Measurements from ENCODE around the gene RCE1.

Gene RCE1

GRCh38 chr11:66859686-66860448, 16.6 kb downstream of the RCE1 start:
- ATAC-seq, result no peak
- DNase-seq, result no peak
- no peak overlapping the region for H3K4me3 Mint-ChIP-seq
- no peaks in the 10 kb centered on the region for H3K9me3 Mint-ChIP-seq
- H3K27me3 Mint-ChIP-seq, result no peaks in the 10 kb centered on the region
- H3K4me1 Mint-ChIP-seq, result peaks cover 17% of the 10 kb centered on the region
- H3K27ac Mint-ChIP-seq, result no peak overlapping the region

- H3K9me3 Mint-ChIP-seq, result no peaks in the 10 kb centered on the region
- no peak overlapping the region for H3K4me3 Mint-ChIP-seq
- ATAC-seq (no peak), DNase-seq (no peak)
- H3K4me1 Mint-ChIP-seq, result peaks cover 15% of the 10 kb centered on the region
- H3K27ac Mint-ChIP-seq, result no peak overlapping the region
- H3K27me3 Mint-ChIP-seq, result no peaks in the 10 kb centered on the region
Observed at GRCh38 chr11:66860449-66860831, 17.2 kb downstream of the RCE1 start.

GRCh38 chr11:66861038-66861773, 18.0 kb downstream of the RCE1 start:
- Mint-ChIP-seq H3K4me1 (peaks cover 10% of the 10 kb centered on the region), H3K9me3 (no peaks in the 10 kb centered on the region), H3K27ac (no peak overlapping the region), H3K27me3 (no peaks in the 10 kb centered on the region), H3K4me3 (no peak overlapping the region)
- ATAC-seq (no peak), DNase-seq (no peak)

GRCh38 chr11:66861774-66862558, 18.7 kb downstream of the RCE1 start:
- H3K9me3 Mint-ChIP-seq, result no peaks in the 10 kb centered on the region
- peaks cover 10% of the 10 kb centered on the region for H3K4me1 Mint-ChIP-seq
- no peak for ATAC-seq
- DNase-seq, result no peak
- no peak overlapping the region for H3K27ac Mint-ChIP-seq
- H3K27me3 Mint-ChIP-seq, result no peaks in the 10 kb centered on the region
- no peak overlapping the region for H3K4me3 Mint-ChIP-seq

GRCh38 chr11:66862559-66863037, 19.4 kb downstream of the RCE1 start:
- no peaks in the 10 kb centered on the region for H3K27me3 Mint-ChIP-seq
- H3K27ac Mint-ChIP-seq, result no peak overlapping the region
- H3K9me3 Mint-ChIP-seq, result no peaks in the 10 kb centered on the region
- peaks cover 7% of the 10 kb centered on the region for H3K4me1 Mint-ChIP-seq
- no peak overlapping the region for H3K4me3 Mint-ChIP-seq
- ATAC-seq (no peak), DNase-seq (no peak)

- Mint-ChIP-seq H3K9me3 (no peaks in the 10 kb centered on the region), H3K27ac (peak overlapping the region in 1 of 2 donors; percentile 74)
- ATAC-seq, result no peak
Observed at GRCh38 chr11:66863428-66864125, 20.3 kb downstream of the RCE1 start.

GRCh38 chr11:66864172-66864901, 21.1 kb downstream of the RCE1 start:
- H3K27ac Mint-ChIP-seq, result peak overlapping the region in 1 of 2 donors; percentile 20
- H3K4me3 Mint-ChIP-seq, result no peak overlapping the region
- peaks cover 11% of the 10 kb centered on the region for H3K4me1 Mint-ChIP-seq
- H3K9me3 Mint-ChIP-seq, result no peaks in the 10 kb centered on the region
- no peak for DNase-seq
- H3K27me3 Mint-ChIP-seq, result no peaks in the 10 kb centered on the region
- ATAC-seq, result no peak

More at GRCh38 chr11:66863428-66864125, 20.3 kb downstream of the RCE1 start:
- H3K27me3 Mint-ChIP-seq, result no peaks in the 10 kb centered on the region
- no peak for DNase-seq
- H3K4me3 Mint-ChIP-seq, result no peak overlapping the region
- peaks cover 3% of the 10 kb centered on the region for H3K4me1 Mint-ChIP-seq

- Mint-ChIP-seq H3K9me3 (no peaks in the 10 kb centered on the region), H3K4me3 (no peak overlapping the region)
- no peak for ATAC-seq
Observed at GRCh38 chr11:66864924-66865697, 21.9 kb downstream of the RCE1 start.

GRCh38 chr11:66866007-66866406, 22.8 kb downstream of the RCE1 start:
- Mint-ChIP-seq H3K4me3 (no peak overlapping the region), H3K4me1 (peaks cover 15% of the 10 kb centered on the region), H3K27ac (peak overlapping the region in 1 of 2 donors; percentile 77), H3K9me3 (no peaks in the 10 kb centered on the region), H3K27me3 (no peaks in the 10 kb centered on the region)
- no peak for ATAC-seq
- DNase-seq, result no peak

More at GRCh38 chr11:66864924-66865697, 21.9 kb downstream of the RCE1 start:
- H3K27me3 Mint-ChIP-seq, result no peaks in the 10 kb centered on the region
- H3K4me1 Mint-ChIP-seq, result peaks cover 15% of the 10 kb centered on the region
- DNase-seq, result no peak
- no peak overlapping the region for H3K27ac Mint-ChIP-seq

GRCh38 chr11:66866511-66866986, 23.3 kb downstream of the RCE1 start:
- Mint-ChIP-seq H3K27ac (no peak overlapping the region), H3K9me3 (no peaks in the 10 kb centered on the region), H3K27me3 (no peaks in the 10 kb centered on the region), H3K4me3 (no peak overlapping the region), H3K4me1 (peaks cover 15% of the 10 kb centered on the region)
- DNase-seq, result no peak
- no peak for ATAC-seq

GRCh38 chr11:66867425-66868040, 24.3 kb downstream of the RCE1 start:
- no peak for ATAC-seq
- Mint-ChIP-seq H3K4me3 (no peak overlapping the region), H3K4me1 (peaks cover 15% of the 10 kb centered on the region), H3K9me3 (no peaks in the 10 kb centered on the region), H3K27me3 (no peaks in the 10 kb centered on the region), H3K27ac (peak overlapping the region in 1 of 2 donors; percentile 74)
- DNase-seq, result no peak

- Mint-ChIP-seq H3K4me3 (no peak overlapping the region), H3K27ac (no peak overlapping the region), H3K9me3 (no peaks in the 10 kb centered on the region), H3K27me3 (no peaks in the 10 kb centered on the region), H3K4me1 (peaks cover 15% of the 10 kb centered on the region)
- ATAC-seq (no peak), DNase-seq (no peak)
Observed at GRCh38 chr11:66868082-66868725, 25.0 kb downstream of the RCE1 start.

All from stimulated activated naive CD8-positive, alpha-beta T cell treated with anti-CD3 and anti-CD28 coated beads, Interleukin-15, amount 100 ng/mL, for 72 hours (primary cell).